ENCODE measurements around the gene FRA10AC1.

FRA10AC1 gene

DNA sequence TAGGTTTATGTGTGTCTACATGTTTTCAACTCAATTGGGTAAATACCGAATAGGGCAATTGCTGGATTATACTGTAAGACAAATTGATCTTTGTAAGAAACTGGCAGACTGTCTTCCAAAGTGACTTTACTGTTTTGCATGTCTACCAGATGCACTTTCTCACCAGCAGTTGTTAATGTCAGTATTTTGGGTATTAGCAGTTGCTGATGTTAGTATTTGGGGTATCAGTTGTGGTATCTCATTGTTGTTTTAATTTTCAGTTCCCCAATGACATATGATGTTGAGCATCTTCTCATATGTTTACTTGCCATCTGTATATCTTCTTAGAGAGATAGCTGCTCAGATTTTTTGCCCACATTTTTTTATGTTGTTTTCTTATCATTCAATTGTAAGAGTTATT, 79.5 kb downstream of the FRA10AC1 start:
- DNase-seq: no peak

DNA sequence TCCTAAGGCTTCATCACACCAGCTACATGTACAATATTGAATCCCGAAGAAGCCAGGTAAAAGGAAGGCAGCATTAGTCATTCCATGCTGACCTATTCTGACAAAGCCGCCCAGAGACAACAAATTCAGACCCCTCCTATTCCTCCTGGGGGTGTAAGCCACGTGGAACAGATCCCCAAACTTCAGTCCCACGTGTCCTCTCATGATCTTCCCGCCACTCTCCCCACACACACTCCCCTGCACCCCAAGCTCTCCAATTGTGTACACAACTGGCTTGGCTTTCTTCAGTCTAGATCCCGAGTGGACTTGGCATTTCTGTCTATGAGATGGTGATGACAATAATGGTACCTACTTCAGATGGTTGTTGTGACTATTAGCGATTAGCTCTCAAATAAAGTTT, 81.5 kb downstream of the FRA10AC1 start:
- DNase-seq: no peak
